Measurements from ENCODE around the gene MMP14. TPM values are rescaled to one million over a fixed set of nuclear protein-coding genes. Genes with fewer than 3 reads are reported as not detected.
A peak's percentile ranks its signal among the peaks of the same experiment; 100 is the strongest.

Gene MMP14
- total and polyA plus RNA-seq, 9 of the 15 experiments (the other 6 are each of a cell fraction or from before 2014, with no cell fraction given) = 0.36 to 5.8 (median 1.3) TPM; not detected in 2

DNA sequence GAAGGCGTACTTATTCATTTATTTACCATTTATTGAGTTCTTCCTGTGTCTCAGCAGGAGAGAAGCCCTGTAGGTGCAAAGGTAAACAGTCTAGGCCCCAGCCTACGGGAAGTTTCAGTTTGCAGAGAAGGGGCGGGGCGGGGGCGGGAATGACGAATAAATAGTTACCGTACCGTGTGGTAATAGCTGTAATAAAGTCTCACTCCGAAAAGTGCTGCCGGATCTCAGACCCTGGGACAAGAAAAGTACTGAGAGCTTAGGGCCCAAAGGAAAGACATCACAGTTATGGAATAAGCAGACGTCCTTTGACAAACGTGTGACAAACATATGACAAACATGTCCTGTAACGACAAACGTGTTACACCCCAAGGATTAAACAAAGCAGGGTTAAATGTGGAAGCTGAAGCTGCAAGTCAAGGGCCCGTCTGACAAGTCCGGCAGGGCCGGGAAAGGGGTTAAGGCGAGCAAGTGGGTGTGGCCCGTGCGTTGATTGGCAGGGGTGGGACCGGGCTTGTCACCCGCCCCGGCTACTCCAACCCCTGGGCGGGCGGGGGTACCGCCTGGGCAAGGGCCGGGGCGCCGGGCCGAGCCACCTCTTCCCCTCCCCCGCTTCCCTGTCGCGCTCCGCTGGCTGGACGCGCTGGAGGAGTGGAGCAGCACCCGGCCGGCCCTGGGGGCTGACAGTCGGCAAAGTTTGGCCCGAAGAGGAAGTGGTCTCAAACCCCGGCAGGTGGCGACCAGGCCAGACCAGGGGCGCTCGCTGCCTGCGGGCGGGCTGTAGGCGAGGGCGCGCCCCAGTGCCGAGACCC, 35.0 kb downstream of the MMP14 start, which contains the start of gene LRP10 (continued):
- TF ChIP-seq PTTG1 (tag; IDR thresholded peaks at IDR 0.05; ENCODE audit: low read depth) (no peak), U2AF2 (optimal IDR thresholded peaks at IDR 0.05; ENCODE audit: low read depth, low read length) (no peak), L3MBTL2 (IDR thresholded peaks at IDR 0.05) (peak; percentile 60), ZNF274 (IDR thresholded peaks at IDR 0.05; ENCODE audit: borderline replicate concordance, low read depth, low read length) (no peak), MBD2 (IDR thresholded peaks at IDR 0.05; ENCODE audit: borderline replicate concordance, low read depth) (no peak), NONO (IDR thresholded peaks at IDR 0.05; ENCODE audit: low read depth in 2 of 2, low read length in 1 of 2) (no peak; a peak in 1 of 4 replicates), SMAD2 (IDR thresholded peaks at IDR 0.05; ENCODE audit: low read depth, low read length) (no peak), SREBF1 (IDR thresholded peaks at IDR 0.05; ENCODE audit: borderline replicate concordance, low read depth, low read length) (no peak), FOXA3 (CRISPR knock-in tag; conservative IDR thresholded peaks at IDR 0.05 in 1 of 2, IDR thresholded peaks at IDR 0.05 in 1 of 2) (peak in 1 of 2 experiments; percentile 49; a peak in 1 of 4 replicates), PHF20 (IDR thresholded peaks at IDR 0.05; ENCODE audit: partially characterized antibody) (peak; percentile 45), ZBTB7A (IDR thresholded peaks at IDR 0.05; ENCODE audit: borderline replicate concordance, control insufficient read depth, low read depth, low read length) (peak; percentile 86; the same call in 1 of the 2 replicates), ZNF3 (CRISPR knock-in tag; IDR thresholded peaks at IDR 0.05) (no peak), ZNF224 (CRISPR knock-in tag; IDR thresholded peaks at IDR 0.05) (no peak)
- TF ChIP-seq, protein P1, sequence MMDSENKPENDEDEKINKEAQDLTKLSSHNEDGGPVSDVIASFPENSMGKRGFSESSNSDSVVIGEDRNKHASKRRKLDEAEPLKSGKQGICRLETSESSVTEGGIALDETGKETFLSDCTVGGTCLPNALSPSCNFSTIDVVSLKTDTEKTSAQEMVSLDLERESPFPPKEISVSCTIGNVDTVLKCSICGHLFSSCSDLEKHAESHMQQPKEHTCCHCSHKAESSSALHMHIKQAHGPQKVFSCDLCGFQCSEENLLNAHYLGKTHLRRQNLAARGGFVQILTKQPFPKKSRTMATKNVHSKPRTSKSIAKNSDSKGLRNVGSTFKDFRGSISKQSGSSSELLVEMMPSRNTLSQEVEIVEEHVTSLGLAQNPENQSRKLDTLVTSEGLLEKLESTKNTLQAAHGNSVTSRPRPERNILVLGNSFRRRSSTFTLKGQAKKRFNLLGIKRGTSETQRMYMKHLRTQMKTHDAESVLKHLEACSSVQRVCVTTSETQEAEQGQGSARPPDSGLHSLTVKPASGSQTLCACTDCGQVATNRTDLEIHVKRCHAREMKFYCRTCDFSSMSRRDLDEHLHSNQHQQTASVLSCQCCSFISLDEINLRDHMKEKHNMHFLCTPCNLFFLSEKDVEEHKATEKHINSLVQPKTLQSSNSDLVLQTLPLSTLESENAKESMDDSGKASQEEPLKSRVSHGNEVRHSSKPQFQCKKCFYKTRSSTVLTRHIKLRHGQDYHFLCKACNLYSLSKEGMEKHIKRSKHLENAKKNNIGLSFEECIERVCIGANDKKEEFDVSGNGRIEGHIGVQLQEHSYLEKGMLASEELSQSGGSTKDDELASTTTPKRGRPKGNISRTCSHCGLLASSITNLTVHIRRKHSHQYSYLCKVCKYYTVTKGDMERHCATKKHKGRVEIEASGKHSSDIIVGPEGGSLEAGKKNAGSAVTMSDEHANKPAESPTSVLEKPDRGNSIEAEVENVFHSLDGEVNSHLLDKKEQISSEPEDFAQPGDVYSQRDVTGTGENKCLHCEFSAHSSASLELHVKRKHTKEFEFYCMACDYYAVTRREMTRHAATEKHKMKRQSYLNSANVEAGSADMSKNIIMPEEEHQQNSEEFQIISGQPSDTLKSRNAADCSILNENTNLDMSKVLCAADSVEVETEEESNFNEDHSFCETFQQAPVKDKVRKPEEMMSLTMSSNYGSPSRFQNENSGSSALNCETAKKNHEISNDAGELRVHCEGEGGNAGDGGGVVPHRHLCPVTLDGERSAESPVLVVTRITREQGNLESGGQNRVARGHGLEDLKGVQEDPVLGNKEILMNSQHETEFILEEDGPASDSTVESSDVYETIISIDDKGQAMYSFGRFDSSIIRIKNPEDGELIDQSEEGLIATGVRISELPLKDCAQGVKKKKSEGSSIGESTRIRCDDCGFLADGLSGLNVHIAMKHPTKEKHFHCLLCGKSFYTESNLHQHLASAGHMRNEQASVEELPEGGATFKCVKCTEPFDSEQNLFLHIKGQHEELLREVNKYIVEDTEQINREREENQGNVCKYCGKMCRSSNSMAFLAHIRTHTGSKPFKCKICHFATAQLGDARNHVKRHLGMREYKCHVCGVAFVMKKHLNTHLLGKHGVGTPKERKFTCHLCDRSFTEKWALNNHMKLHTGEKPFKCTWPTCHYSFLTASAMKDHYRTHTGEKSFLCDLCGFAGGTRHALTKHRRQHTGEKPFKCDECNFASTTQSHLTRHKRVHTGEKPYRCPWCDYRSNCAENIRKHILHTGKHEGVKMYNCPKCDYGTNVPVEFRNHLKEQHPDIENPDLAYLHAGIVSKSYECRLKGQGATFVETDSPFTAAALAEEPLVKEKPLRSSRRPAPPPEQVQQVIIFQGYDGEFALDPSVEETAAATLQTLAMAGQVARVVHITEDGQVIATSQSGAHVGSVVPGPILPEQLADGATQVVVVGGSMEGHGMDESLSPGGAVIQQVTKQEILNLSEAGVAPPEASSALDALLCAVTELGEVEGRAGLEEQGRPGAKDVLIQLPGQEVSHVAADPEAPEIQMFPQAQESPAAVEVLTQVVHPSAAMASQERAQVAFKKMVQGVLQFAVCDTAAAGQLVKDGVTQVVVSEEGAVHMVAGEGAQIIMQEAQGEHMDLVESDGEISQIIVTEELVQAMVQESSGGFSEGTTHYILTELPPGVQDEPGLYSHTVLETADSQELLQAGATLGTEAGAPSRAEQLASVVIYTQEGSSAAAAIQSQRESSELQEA (IDR thresholded peaks at IDR 0.05; ENCODE audit: low read depth) = no peak
- TF ChIP-seq, protein P2, sequence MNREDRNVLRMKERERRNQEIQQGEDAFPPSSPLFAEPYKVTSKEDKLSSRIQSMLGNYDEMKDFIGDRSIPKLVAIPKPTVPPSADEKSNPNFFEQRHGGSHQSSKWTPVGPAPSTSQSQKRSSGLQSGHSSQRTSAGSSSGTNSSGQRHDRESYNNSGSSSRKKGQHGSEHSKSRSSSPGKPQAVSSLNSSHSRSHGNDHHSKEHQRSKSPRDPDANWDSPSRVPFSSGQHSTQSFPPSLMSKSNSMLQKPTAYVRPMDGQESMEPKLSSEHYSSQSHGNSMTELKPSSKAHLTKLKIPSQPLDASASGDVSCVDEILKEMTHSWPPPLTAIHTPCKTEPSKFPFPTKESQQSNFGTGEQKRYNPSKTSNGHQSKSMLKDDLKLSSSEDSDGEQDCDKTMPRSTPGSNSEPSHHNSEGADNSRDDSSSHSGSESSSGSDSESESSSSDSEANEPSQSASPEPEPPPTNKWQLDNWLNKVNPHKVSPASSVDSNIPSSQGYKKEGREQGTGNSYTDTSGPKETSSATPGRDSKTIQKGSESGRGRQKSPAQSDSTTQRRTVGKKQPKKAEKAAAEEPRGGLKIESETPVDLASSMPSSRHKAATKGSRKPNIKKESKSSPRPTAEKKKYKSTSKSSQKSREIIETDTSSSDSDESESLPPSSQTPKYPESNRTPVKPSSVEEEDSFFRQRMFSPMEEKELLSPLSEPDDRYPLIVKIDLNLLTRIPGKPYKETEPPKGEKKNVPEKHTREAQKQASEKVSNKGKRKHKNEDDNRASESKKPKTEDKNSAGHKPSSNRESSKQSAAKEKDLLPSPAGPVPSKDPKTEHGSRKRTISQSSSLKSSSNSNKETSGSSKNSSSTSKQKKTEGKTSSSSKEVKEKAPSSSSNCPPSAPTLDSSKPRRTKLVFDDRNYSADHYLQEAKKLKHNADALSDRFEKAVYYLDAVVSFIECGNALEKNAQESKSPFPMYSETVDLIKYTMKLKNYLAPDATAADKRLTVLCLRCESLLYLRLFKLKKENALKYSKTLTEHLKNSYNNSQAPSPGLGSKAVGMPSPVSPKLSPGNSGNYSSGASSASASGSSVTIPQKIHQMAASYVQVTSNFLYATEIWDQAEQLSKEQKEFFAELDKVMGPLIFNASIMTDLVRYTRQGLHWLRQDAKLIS (CRISPR knock-in tag; IDR thresholded peaks at IDR 0.05) = no peak; the same call in 1 of the 2 replicates

Measured in K562 (cell line).